ENCODE measurements around the gene SAMD11.

DNA sequence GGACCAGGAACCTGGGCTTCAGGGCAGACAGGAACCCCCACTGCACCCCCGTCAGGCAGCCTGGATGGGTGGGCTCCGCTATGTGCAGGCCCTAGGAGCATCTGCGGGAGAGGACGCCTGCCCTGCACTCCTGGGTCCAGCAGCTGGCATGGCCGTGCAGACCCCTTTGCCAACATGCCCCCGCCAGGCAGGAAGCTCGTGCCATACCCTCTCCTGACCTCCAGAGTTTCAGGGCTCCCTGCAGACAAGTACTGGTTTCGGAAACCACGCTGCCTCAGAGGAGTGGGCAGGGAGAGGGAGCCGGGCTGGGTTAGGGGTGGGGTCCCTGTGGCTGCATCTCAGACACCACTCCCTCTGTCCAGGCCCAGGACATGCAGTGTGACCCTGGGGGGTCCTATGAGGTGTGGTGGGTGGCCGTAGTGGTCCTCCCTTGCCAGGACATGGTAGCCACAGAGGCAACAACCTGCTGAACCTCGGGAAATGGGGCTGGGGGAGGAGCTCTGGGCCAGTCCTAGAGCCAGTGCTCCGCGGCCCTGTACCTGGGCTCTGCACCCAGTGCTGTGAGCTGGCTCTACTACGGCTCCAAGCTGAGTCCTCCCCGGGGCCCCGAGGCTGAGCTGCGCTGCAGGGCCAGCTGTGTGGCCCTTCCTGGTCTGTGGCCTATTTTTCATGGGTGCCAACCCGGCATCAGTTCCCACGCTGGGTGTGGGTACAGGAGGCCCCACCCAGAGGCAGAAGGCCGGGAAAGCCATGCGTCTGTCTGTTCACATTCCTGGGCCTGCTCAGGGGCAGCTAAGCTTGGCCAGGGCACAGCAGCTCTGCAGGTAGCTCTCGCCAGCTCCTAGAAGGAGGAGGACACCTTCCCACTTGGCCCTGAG is 44.0 kb downstream of the SAMD11 start:
- no peak for TF ChIP-seq ZNF274 (IDR thresholded peaks at IDR 0.05; ENCODE audit: low read depth, low read length)
- TF ChIP-seq SUZ12 (IDR thresholded peaks at IDR 0.05; ENCODE audit: extremely low read depth, insufficient read depth, insufficient read length), result no peak
- no peak for TF ChIP-seq YY1 (IDR thresholded peaks at IDR 0.05; ENCODE audit: insufficient read depth, insufficient read length)
